Hepatocyte (in vitro differentiated cells): ENCODE measurements around the gene PTPRT.

Source experiments
- EZH2 ChIP-seq: fragments of 200-600 bp; sonication (generic); IDR thresholded peaks from 2 replicates; pipeline ENCODE4 v1.6.1; 2016; ENCODE audit warnings: antibody characterized with exemption, mild to moderate bottlenecking, borderline replicate concordance
- EZH2phosphoT487 ChIP-seq: fragments of 200-600 bp; sonication (generic); IDR thresholded peaks from one replicate; pipeline ENCODE4 v1.6.1; 2018; ENCODE audit warnings: antibody characterized with exemption, mild to moderate bottlenecking, low read depth, moderate library complexity; ENCODE audit not compliant: unreplicated experiment, severe bottlenecking
- TF ChIP-seq, protein P1 (sequence below): fragments of 200-600 bp; sonication (generic); IDR thresholded peaks from 2 replicates; pipeline ENCODE4 v1.5.1; 2016; ENCODE audit warnings: antibody characterized with exemption, mild to moderate bottlenecking; ENCODE audit not compliant: poor library complexity

GRCh38 chr20:42763015-42763414 lies 426.7 kb downstream of the PTPRT start:
- TF ChIP-seq, protein P1, sequence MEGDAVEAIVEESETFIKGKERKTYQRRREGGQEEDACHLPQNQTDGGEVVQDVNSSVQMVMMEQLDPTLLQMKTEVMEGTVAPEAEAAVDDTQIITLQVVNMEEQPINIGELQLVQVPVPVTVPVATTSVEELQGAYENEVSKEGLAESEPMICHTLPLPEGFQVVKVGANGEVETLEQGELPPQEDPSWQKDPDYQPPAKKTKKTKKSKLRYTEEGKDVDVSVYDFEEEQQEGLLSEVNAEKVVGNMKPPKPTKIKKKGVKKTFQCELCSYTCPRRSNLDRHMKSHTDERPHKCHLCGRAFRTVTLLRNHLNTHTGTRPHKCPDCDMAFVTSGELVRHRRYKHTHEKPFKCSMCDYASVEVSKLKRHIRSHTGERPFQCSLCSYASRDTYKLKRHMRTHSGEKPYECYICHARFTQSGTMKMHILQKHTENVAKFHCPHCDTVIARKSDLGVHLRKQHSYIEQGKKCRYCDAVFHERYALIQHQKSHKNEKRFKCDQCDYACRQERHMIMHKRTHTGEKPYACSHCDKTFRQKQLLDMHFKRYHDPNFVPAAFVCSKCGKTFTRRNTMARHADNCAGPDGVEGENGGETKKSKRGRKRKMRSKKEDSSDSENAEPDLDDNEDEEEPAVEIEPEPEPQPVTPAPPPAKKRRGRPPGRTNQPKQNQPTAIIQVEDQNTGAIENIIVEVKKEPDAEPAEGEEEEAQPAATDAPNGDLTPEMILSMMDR = no peak
- TF ChIP-seq EZH2 = no peak
- TF ChIP-seq EZH2phosphoT487 = no peak
